GM10248 (cell line): ENCODE measurements around the gene POLE.

Experiments used
- CTCF ChIA-PET: fragments of 300-600 bp; sonication (Branson Sonifier 250); formaldehyde crosslinking; extraction: SDS; loops from one replicate; lab custom pipeline; 2021; ENCODE audit warnings: antibody characterized with exemption; lab: Yijun Ruan, JAX
- POLR2A ChIA-PET: fragments of 350-650 bp; sonication (Branson Sonifier 250); formaldehyde crosslinking; extraction: SDS; loops from one replicate; lab custom pipeline; 2020; ENCODE audit warnings: antibody characterized with exemption; lab: Yijun Ruan, JAX
- DNase-seq: peaks from one replicate; pipeline ENCODE4 v3.0.0; 2012; ENCODE audit errors: extremely low spot score
- TF ChIP-seq, protein P1 (sequence below): IDR thresholded peaks from 2 replicates; pipeline ENCODE4 v1.5.1; 2012; ENCODE audit warnings: mild to moderate bottlenecking, low read depth; ENCODE audit errors: extremely low read depth, missing control alignments, control extremely low read depth

The POLE gene

DNA sequence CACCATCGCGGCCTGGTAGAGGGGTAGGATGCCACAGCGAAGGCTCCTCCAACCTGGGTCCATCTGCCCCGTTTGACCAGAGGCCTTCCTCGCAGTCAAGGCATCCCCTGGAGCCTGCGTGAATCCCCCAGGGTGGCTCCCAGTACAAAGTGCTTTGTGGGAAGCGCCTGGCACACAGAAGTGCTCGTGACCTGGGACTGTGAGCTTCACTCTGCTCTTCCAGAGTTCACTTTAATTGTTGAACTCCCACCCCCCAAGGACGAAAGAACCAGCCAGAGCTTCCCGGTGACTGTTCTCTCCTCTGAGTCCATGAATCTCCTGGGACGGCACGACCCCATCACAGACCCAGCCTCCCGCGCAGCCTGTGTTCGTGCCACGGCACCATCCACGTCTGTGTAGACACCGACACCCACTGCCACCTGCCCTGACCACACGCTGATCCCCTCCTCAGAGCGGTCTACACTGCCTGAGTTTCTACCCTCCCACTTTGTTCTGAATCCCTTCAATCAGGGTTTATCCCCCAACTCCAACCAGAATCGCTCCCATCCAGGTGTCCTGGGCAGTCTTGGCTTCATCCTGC is 52.6 kb downstream of the POLE start:
- ChIA-PET CTCF (interaction anchor here (1.0 to 1.5 kb wide), 2 partner anchors 12 to 20 kb away, joined by 4 to 6 read pairs; no protein-coding TSS in a partner anchor), POLR2A (no interaction called here)
- DNase-seq = no peak
- TF ChIP-seq, protein P1, sequence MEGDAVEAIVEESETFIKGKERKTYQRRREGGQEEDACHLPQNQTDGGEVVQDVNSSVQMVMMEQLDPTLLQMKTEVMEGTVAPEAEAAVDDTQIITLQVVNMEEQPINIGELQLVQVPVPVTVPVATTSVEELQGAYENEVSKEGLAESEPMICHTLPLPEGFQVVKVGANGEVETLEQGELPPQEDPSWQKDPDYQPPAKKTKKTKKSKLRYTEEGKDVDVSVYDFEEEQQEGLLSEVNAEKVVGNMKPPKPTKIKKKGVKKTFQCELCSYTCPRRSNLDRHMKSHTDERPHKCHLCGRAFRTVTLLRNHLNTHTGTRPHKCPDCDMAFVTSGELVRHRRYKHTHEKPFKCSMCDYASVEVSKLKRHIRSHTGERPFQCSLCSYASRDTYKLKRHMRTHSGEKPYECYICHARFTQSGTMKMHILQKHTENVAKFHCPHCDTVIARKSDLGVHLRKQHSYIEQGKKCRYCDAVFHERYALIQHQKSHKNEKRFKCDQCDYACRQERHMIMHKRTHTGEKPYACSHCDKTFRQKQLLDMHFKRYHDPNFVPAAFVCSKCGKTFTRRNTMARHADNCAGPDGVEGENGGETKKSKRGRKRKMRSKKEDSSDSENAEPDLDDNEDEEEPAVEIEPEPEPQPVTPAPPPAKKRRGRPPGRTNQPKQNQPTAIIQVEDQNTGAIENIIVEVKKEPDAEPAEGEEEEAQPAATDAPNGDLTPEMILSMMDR = no peak

DNA sequence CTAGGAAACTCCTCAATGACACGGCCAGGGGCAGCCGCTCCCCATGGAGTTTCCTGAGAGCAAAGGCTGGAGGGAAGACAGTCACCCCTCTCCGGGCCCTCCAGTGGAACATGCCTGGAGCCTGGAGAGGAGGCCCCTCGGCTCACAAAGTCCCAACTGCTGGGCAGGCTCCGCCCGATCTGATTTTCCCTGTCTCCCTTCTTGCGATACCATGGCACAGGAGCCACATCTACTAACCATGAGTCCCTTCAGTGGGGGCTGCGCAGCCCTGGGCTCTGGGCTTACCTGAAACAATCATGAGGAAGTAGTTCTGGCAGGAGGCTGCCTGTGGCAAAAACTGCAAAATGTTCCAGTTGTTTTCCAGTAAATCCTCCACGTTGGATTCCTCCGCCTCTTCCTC is 53.2 kb downstream of the POLE start:
- ChIA-PET POLR2A (no interaction called here), CTCF (interaction anchor here (1.5 kb wide), 1 partner anchor 35 kb away, joined by 3 read pairs; no protein-coding TSS in a partner anchor)
- DNase-seq = no peak
- TF ChIP-seq, protein P1 = no peak

DNA sequence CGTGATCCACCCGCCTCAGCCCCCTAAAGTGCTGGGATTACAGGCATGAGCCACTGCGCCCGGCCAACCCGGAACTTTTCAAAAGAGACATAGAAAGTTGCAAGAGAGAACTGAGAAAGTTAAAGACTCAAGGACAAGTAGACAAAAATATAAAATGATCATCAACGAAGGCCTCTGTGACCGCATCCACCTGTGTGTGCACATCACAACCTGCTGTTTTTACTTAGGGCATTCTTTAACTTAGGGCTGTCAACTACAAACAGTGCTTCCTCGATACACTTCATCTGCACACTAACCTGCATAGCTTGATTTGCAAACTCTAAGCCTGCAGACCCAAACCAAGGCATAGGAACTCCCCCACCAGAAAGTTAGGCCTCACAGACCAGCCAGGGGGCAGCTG is 53.7 kb downstream of the POLE start:
- no peak for DNase-seq
- CTCF ChIA-PET = interaction anchor here (0.9 to 1.5 kb wide), 3 partner anchors 11 to 34 kb away, joined by 3 read pairs; no protein-coding TSS in a partner anchor
- TF ChIP-seq, protein P1 = no peak
- POLR2A ChIA-PET = no interaction called here

DNA sequence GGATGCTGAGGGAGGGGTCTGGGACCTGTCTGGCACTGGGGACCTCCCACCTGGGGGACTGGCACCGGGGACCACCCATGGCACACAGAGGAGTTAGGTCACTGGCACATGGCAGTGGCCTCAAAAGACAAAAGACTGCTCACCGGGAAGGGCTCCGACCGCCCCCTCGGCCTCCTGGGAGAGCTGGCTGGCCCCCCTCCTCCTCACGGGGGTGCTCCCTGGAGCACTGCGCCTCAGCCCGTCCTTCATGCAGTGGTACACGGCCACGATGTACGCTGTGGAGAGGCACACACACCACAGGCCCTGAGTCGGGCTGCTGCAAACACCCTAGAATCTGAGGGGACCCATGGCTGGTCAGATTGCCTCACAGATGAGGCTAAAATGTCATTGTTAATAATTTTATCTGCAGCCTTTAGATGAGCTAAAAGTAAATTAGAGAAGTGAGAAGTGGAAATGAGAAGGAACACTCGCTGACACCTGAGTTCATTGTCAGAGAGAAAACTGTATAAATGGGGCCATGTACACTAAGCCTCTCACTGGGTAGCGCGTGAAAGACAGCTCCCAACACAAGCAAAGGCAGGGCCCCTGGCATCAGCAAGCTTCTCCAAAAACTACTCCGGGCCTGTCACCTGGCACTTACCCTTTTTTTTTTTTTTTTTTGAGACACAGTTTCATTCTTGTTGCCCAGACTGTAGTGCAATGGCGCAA is 54.5 kb downstream of the POLE start:
- TF ChIP-seq, protein P1 = no peak
- CTCF ChIA-PET = interaction anchor here (0.9 to 1.5 kb wide), 3 partner anchors 10 to 33 kb away, joined by 3 read pairs; no protein-coding TSS in a partner anchor
- POLR2A ChIA-PET = no interaction called here
- no peak for DNase-seq

DNA sequence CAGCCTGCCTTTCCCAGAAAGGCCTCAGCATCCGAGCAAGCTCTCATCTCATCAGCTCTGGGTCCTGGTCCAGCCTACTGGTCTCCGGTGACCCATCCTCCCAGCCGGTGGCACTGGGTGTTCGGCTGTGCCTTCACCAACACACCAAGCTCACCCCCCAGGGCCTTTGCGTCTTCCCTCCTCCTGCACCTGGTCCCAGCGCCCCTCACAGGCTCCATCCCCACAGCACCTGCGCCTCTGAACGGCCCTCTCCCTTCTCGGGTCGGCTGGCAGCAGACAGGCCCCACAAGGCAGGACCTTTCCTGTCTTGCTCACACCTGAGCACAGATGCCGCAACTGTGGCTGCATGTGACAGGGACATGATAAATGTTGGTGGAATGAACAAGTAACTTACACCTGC is 55.5 kb downstream of the POLE start:
- TF ChIP-seq, protein P1 = no peak
- DNase-seq = no peak
- CTCF ChIA-PET = interaction anchor here (1.3 kb wide), 1 partner anchor 15 kb away, joined by 5 read pairs; no protein-coding TSS in a partner anchor
- POLR2A ChIA-PET = no interaction called here

DNA sequence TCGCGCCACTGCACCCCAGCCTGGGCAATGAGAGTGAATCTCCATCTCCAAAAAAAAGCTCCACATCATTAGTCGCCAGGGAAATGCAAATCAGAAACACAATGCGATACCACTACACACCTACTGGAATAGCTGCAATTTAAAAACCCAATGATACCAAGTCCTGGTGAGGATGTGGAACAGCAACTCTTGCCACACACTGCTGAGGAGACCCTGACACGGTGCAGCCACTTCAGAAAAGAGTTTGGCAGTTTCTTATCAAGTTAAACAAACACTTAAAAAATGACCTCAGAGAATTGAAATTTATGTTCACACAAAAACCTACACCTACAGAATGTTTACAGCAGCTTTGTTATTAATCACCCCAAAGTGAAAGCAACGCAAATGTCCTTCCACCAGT is 56.5 kb downstream of the POLE start:
- POLR2A ChIA-PET = no interaction called here
- CTCF ChIA-PET = interaction anchor here (1.1 to 2.0 kb wide), 3 partner anchors 8 to 216 kb away, joined by 3 to 5 read pairs (median 4); no protein-coding TSS in a partner anchor
- no peak for DNase-seq
- TF ChIP-seq, protein P1 = no peak
